ENCODE results near the gene GALP. TPM values are rescaled to one million over a fixed set of nuclear protein-coding genes. Genes with fewer than 3 reads are reported as not detected.
"Not testable (repeated sequence)": the region's sequence is repeated elsewhere in the genome, so short reads cannot be mapped to it uniquely, and the experiment has no call there.

The GALP gene
- total and polyA plus RNA-seq, 5 donors from 2014 or later, result not detected

- Mint-ChIP-seq H3K4me1 (peaks cover 12 to 44% (median 29%) of the 10 kb centered on the region in 4 donors), H3K27me3 (no peaks in the 10 kb centered on the region), H3K9me3 (no peaks in the 10 kb centered on the region), H3K36me3 (peaks cover 2% of the 10 kb centered on the region), H3K27ac (peak overlapping the region in 1 of 3 donors; percentile 20), H3K4me3 (peak overlapping the region in 3 of 4 donors; percentile 46 to 87 (median 61))
- DNase-seq (no peak), ATAC-seq (ENCODE audit: low read depth in 2 of 2) (no peak)
- Histone ChIP-seq H3K27me3 (ENCODE audit: control insufficient read depth, insufficient read depth, low read length) (no peaks in the 10 kb centered on the region), H3K27ac (ENCODE audit: insufficient read depth, low read length, poor library complexity, severe bottlenecking) (no peak overlapping the region), H3K4me1 (ENCODE audit: control insufficient read depth, insufficient read depth, low read length, poor library complexity, severe bottlenecking) (peaks cover 23% of the 10 kb centered on the region), H3K9me3 (ENCODE audit: control insufficient read depth in 2 of 2, low read length in 2 of 2) (no peaks in the 10 kb centered on the region), H3K4me3 (ENCODE audit: low read depth, low read length) (no peak overlapping the region), H3K36me3 (ENCODE audit: control insufficient read depth, insufficient read depth, low read length) (peaks cover 5% of the 10 kb centered on the region)
Observed at GRCh38 chr19:56142897-56143434, 32.8 kb upstream of the GALP start.

DNA sequence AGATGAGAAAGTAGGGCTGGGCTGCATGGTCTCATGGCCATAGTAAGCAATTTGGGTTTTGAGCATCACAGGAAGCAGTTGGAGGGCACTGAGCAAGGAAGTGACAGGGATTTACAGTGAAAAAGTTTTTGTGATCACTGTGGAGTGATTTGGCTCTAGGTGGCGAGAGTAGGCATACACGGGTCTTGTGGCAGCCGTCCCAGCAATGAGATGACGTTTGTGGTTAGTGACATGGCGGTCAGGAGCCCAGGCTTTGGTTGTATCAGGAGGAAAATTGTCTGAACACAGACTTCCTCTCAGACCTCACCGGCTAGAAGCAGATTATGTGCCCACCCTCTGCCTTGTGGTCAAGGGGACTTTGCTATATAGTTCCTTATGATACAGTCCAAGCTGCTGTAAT lies 31.4 kb upstream of the GALP start:
- peak overlapping the region in 2 of 4 donors; percentile 27 to 49 for H3K4me3 Mint-ChIP-seq
- ATAC-seq (ENCODE audit: low read depth in 2 of 2), result no peak
- H3K36me3 ChIP-seq (ENCODE audit: control insufficient read depth, insufficient read depth, low read length), result peaks cover 12% of the 10 kb centered on the region
- H3K4me1 ChIP-seq (ENCODE audit: control insufficient read depth, insufficient read depth, low read length, poor library complexity, severe bottlenecking), result peaks cover 23% of the 10 kb centered on the region
- no peaks in the 10 kb centered on the region for H3K9me3 Mint-ChIP-seq
- no peak overlapping the region for H3K27ac ChIP-seq (ENCODE audit: insufficient read depth, low read length, poor library complexity, severe bottlenecking)
- H3K4me3 ChIP-seq (ENCODE audit: low read depth, low read length), result no peak overlapping the region
- peaks cover 8% of the 10 kb centered on the region for H3K36me3 Mint-ChIP-seq
- no peaks in the 10 kb centered on the region for H3K27me3 ChIP-seq (ENCODE audit: control insufficient read depth, insufficient read depth, low read length)
- H3K27ac Mint-ChIP-seq, result peak overlapping the region; percentile 20 to 72 (median 63)
- no peaks in the 10 kb centered on the region for H3K27me3 Mint-ChIP-seq
- no peak for DNase-seq
- H3K4me1 Mint-ChIP-seq, result peaks cover 12 to 44% (median 29%) of the 10 kb centered on the region in 4 donors
- H3K9me3 ChIP-seq (ENCODE audit: control insufficient read depth in 2 of 2, low read length in 2 of 2), result no peaks in the 10 kb centered on the region

GRCh38 chr19:56144831-56145230 lies 31.0 kb upstream of the GALP start:
- peaks cover 10 to 41% (median 29%) of the 10 kb centered on the region in 4 donors for H3K4me1 Mint-ChIP-seq
- DNase-seq, result no peak
- no peak overlapping the region for H3K27ac Mint-ChIP-seq
- peak overlapping the region in 1 of 4 donors; percentile 27 for H3K4me3 Mint-ChIP-seq
- peaks cover 13% of the 10 kb centered on the region for H3K36me3 Mint-ChIP-seq
- Histone ChIP-seq H3K9me3 (ENCODE audit: control insufficient read depth in 2 of 2, low read length in 2 of 2) (no peaks in the 10 kb centered on the region), H3K36me3 (ENCODE audit: control insufficient read depth, insufficient read depth, low read length) (peaks cover 16% of the 10 kb centered on the region), H3K4me3 (ENCODE audit: low read depth, low read length) (no peak overlapping the region), H3K27ac (ENCODE audit: insufficient read depth, low read length, poor library complexity, severe bottlenecking) (no peak overlapping the region), H3K4me1 (ENCODE audit: control insufficient read depth, insufficient read depth, low read length, poor library complexity, severe bottlenecking) (peaks cover 20% of the 10 kb centered on the region), H3K27me3 (ENCODE audit: control insufficient read depth, insufficient read depth, low read length) (no peaks in the 10 kb centered on the region)
- no peaks in the 10 kb centered on the region for H3K9me3 Mint-ChIP-seq
- no peak for ATAC-seq (ENCODE audit: low read depth in 2 of 2)
- no peaks in the 10 kb centered on the region for H3K27me3 Mint-ChIP-seq

- H3K9me3 Mint-ChIP-seq, result no peaks in the 10 kb centered on the region
- Histone ChIP-seq H3K27ac (ENCODE audit: insufficient read depth, low read length, poor library complexity, severe bottlenecking) (no peak overlapping the region), H3K4me3 (ENCODE audit: low read depth, low read length) (no peak overlapping the region), H3K4me1 (ENCODE audit: control insufficient read depth, insufficient read depth, low read length, poor library complexity, severe bottlenecking) (peaks cover 13% of the 10 kb centered on the region), H3K27me3 (ENCODE audit: control insufficient read depth, insufficient read depth, low read length) (no peaks in the 10 kb centered on the region), H3K9me3 (ENCODE audit: control insufficient read depth in 2 of 2, low read length in 2 of 2) (no peaks in the 10 kb centered on the region), H3K36me3 (ENCODE audit: control insufficient read depth, insufficient read depth, low read length) (peaks cover 16% of the 10 kb centered on the region)
- H3K4me3 Mint-ChIP-seq, result no peak overlapping the region
- peaks cover 7 to 38% (median 27%) of the 10 kb centered on the region in 4 donors for H3K4me1 Mint-ChIP-seq
- peaks cover 13% of the 10 kb centered on the region for H3K36me3 Mint-ChIP-seq
- H3K27me3 Mint-ChIP-seq, result no peaks in the 10 kb centered on the region
- ATAC-seq (ENCODE audit: low read depth in 2 of 2) (no peak), DNase-seq (no peak)
- H3K27ac Mint-ChIP-seq, result no peak overlapping the region
Observed at GRCh38 chr19:56145698-56146097, 30.1 kb upstream of the GALP start.

DNA sequence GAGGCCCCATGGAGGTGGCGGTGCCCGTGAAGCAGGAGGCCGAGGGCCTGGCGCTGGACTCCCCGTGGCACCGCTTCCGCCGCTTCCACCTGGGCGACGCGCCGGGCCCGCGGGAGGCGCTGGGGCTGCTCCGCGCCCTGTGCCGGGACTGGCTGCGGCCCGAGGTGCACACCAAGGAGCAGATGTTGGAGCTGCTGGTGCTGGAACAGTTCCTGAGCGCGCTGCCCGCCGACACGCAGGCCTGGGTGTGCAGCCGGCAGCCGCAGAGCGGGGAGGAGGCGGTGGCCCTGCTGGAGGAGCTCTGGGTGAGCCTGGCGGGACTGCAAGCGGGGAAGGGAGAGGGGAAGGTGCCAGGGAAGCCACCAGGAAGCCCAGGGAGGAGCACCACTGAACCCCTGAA lies 28.9 kb upstream of the GALP start:
- Histone ChIP-seq H3K4me3 (ENCODE audit: low read depth, low read length) (no peak overlapping the region), H3K9me3 (ENCODE audit: control insufficient read depth in 2 of 2, low read length in 2 of 2) (no peaks in the 10 kb centered on the region), H3K4me1 (ENCODE audit: control insufficient read depth, insufficient read depth, low read length, poor library complexity, severe bottlenecking) (peaks cover 9% of the 10 kb centered on the region), H3K27ac (ENCODE audit: insufficient read depth, low read length, poor library complexity, severe bottlenecking) (no peak overlapping the region), H3K36me3 (ENCODE audit: control insufficient read depth, insufficient read depth, low read length) (peaks cover 16% of the 10 kb centered on the region), H3K27me3 (ENCODE audit: control insufficient read depth, insufficient read depth, low read length) (no peaks in the 10 kb centered on the region)
- no peak for DNase-seq
- Mint-ChIP-seq H3K4me3 (no peak overlapping the region), H3K27ac (no peak overlapping the region), H3K9me3 (no peaks in the 10 kb centered on the region), H3K36me3 (peaks cover 13% of the 10 kb centered on the region), H3K27me3 (no peaks in the 10 kb centered on the region), H3K4me1 (peaks cover 3 to 30% (median 24%) of the 10 kb centered on the region in 4 donors)
- ATAC-seq (ENCODE audit: low read depth in 2 of 2), result no peak

DNA sequence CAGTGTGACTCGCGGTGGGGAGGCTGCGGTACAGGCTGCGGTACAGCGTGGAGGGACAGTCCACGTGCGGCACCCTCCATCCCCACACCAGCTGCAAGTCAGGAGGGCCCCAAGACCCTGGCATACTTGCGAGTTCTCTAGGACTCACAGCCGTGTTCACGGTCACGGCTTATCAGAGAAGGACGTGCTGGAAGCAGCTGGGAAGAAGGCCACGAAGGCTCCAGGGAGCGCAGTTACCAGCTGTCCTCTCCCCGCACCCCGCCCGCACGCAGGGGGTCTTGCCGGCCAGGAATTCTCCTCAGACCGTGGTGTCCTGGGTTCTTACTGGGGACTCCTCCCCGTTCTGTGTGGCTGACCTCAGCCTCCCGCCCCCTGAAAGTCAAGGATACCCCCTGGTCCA lies 28.5 kb upstream of the GALP start:
- Histone ChIP-seq H3K27me3 (ENCODE audit: control insufficient read depth, insufficient read depth, low read length) (no peaks in the 10 kb centered on the region), H3K4me3 (ENCODE audit: low read depth, low read length) (no peak overlapping the region), H3K27ac (ENCODE audit: insufficient read depth, low read length, poor library complexity, severe bottlenecking) (no peak overlapping the region), H3K36me3 (ENCODE audit: control insufficient read depth, insufficient read depth, low read length) (peaks cover 16% of the 10 kb centered on the region), H3K4me1 (ENCODE audit: control insufficient read depth, insufficient read depth, low read length, poor library complexity, severe bottlenecking) (peaks cover 5% of the 10 kb centered on the region), H3K9me3 (ENCODE audit: control insufficient read depth in 2 of 2, low read length in 2 of 2) (no peaks in the 10 kb centered on the region)
- peaks cover 13% of the 10 kb centered on the region for H3K36me3 Mint-ChIP-seq
- H3K4me3 Mint-ChIP-seq, result no peak overlapping the region
- ATAC-seq (ENCODE audit: low read depth in 2 of 2) (no peak), DNase-seq (no peak)
- H3K27ac Mint-ChIP-seq, result no peak overlapping the region
- peaks cover 0 to 27% (median 21%) of the 10 kb centered on the region in 4 donors for H3K4me1 Mint-ChIP-seq
- no peaks in the 10 kb centered on the region for H3K27me3 Mint-ChIP-seq
- no peaks in the 10 kb centered on the region for H3K9me3 Mint-ChIP-seq

GRCh38 chr19:56148096-56148495 lies 27.7 kb upstream of the GALP start:
- Histone ChIP-seq H3K9me3 (ENCODE audit: control insufficient read depth in 2 of 2, low read length in 2 of 2) (no peaks in the 10 kb centered on the region), H3K27me3 (ENCODE audit: control insufficient read depth, insufficient read depth, low read length) (no peaks in the 10 kb centered on the region), H3K4me1 (ENCODE audit: control insufficient read depth, insufficient read depth, low read length, poor library complexity, severe bottlenecking) (no peaks in the 10 kb centered on the region), H3K27ac (ENCODE audit: insufficient read depth, low read length, poor library complexity, severe bottlenecking) (no peak overlapping the region), H3K36me3 (ENCODE audit: control insufficient read depth, insufficient read depth, low read length) (peaks cover 16% of the 10 kb centered on the region), H3K4me3 (ENCODE audit: low read depth, low read length) (no peak overlapping the region)
- DNase-seq (no peak), ATAC-seq (ENCODE audit: low read depth in 2 of 2) (no peak)
- Mint-ChIP-seq H3K4me3 (no peak overlapping the region), H3K27me3 (no peaks in the 10 kb centered on the region), H3K4me1 (peaks cover 0 to 29% (median 18%) of the 10 kb centered on the region in 4 donors), H3K36me3 (peaks cover 13% of the 10 kb centered on the region), H3K27ac (no peak overlapping the region), H3K9me3 (no peaks in the 10 kb centered on the region)

- not testable (repeated sequence) for DNase-seq; H3K27me3 ChIP-seq (ENCODE audit: control insufficient read depth, insufficient read depth, low read length); H3K9me3 Mint-ChIP-seq; H3K4me1 ChIP-seq (ENCODE audit: control insufficient read depth, insufficient read depth, low read length, poor library complexity, severe bottlenecking); H3K9me3 ChIP-seq (ENCODE audit: control insufficient read depth in 2 of 2, low read length in 2 of 2); H3K4me3 ChIP-seq (ENCODE audit: low read depth, low read length); H3K27ac Mint-ChIP-seq; H3K27me3 Mint-ChIP-seq; H3K27ac ChIP-seq (ENCODE audit: insufficient read depth, low read length, poor library complexity, severe bottlenecking); ATAC-seq (ENCODE audit: low read depth in 2 of 2)
- H3K36me3 Mint-ChIP-seq, result peaks cover 13% of the 10 kb centered on the region
- peaks cover 8 to 29% (median 11%) of the 10 kb centered on the region in 4 donors for H3K4me1 Mint-ChIP-seq
- peak overlapping the region in 1 of 4 donors; percentile 32 for H3K4me3 Mint-ChIP-seq
- peaks cover 19% of the 10 kb centered on the region for H3K36me3 ChIP-seq (ENCODE audit: control insufficient read depth, insufficient read depth, low read length)
Observed at GRCh38 chr19:56148955-56149655, 26.7 kb upstream of the GALP start.

All from CD4-positive, CD25-positive, alpha-beta regulatory T cell (primary cell).